GM12878 (cell line): ENCODE measurements around the gene SPTLC3. TPM values are rescaled to one million over a fixed set of nuclear protein-coding genes. Genes with fewer than 3 reads are reported as not detected.

Experiments used
- ATAC-seq: fragments of 200-7000 bp; cut with Tn5 transposase; 3 replicates; pipeline ENCODE4 v1.9.1; 2020; ENCODE audit warnings: mild to moderate bottlenecking, moderate library complexity
- BruUV-seq: library from RNA; stranded (reverse); fragments of 400-500 nt; replicated peaks from 2 replicates; lab custom pipeline; 2021; lab: Mats Ljungman, UMichigan
- CTCF ChIA-PET: fragments of 300-600 bp; sonication (Branson Sonifier 250); formaldehyde crosslinking; extraction: SDS; loops from one replicate; lab custom pipeline; 2021; ENCODE audit warnings: inconsistent platforms; lab: Yijun Ruan, JAX
- POLR2A ChIA-PET: fragments of 350-600 bp; formaldehyde crosslinking; extraction: SDS; loops from one replicate; lab custom pipeline; 2021; ENCODE audit warnings: inconsistent platforms; lab: Charles Lee
- RAD21 ChIA-PET: fragments of 300-600 bp; sonication (Branson Sonifier 250); formaldehyde crosslinking; loops from one replicate; lab custom pipeline; 2023; ENCODE audit warnings: antibody characterized with exemption; ENCODE audit not compliant: unreplicated experiment; lab: Charles Lee
- SMC1A ChIA-PET: fragments of 300-600 bp; sonication (Branson Sonifier 250); formaldehyde crosslinking; loops from one replicate; lab custom pipeline; 2023; ENCODE audit not compliant: unreplicated experiment, uncharacterized antibody; lab: Charles Lee
- DNase-seq: peaks from one replicate; pipeline ENCODE4 v3.0.0-alpha.2; 2011; ENCODE audit warnings: low read depth, low spot score
- FAIRE-seq: peaks from 3 replicates; lab custom pipeline; 2011; peaks lifted over from hg19 to GRCh38; lab: Jason Lieb, UNC
- H2AFZ ChIP-seq: 2 replicates; pipeline ENCODE4 v1.6.0; 2011; ENCODE audit warnings: low read depth, low read length, control low read depth; ENCODE audit not compliant: control insufficient read depth
- H3K27ac ChIP-seq: 2 replicates; pipeline ENCODE4 v1.5.1; 2011; ENCODE audit warnings: control low read depth; ENCODE audit not compliant: control insufficient read depth, insufficient read depth
- H3K27me3 ChIP-seq, 2 experiments: replicated peaks in 1 of 2; 2 replicates each; pipeline versions ENCODE4 v1.6.0 to v1.6.1; 2011; ENCODE audit warnings: low read length in 1 of 2; ENCODE audit not compliant: control insufficient read depth in 2 of 2, insufficient read depth in 2 of 2
- H3K36me3 ChIP-seq, 2 experiments: 2 replicates each; pipeline ENCODE4 v1.5.1; 2011; ENCODE audit warnings: low read length in 1 of 2; ENCODE audit not compliant: control insufficient read depth in 2 of 2, insufficient read depth in 2 of 2
- H3K4me1 ChIP-seq: 2 replicates; pipeline ENCODE4 v1.6.1; 2011; ENCODE audit warnings: mild to moderate bottlenecking, low read length, moderate library complexity, mixed read lengths; ENCODE audit not compliant: control insufficient read depth, insufficient read depth
- H3K4me2 ChIP-seq: 2 replicates; pipeline ENCODE4 v1.6.0; 2011; ENCODE audit warnings: control low read depth; ENCODE audit not compliant: control insufficient read depth, insufficient read depth
- H3K4me3 ChIP-seq: fragments of 200-600 bp; sonication (generic); 2 replicates; pipeline ENCODE4 v1.5.1; 2016
- H3K79me2 ChIP-seq: 2 replicates; pipeline ENCODE4 v1.6.0; 2011; ENCODE audit warnings: low read length; ENCODE audit not compliant: control insufficient read depth, insufficient read depth
- H3K9ac ChIP-seq: 2 replicates; pipeline ENCODE4 v1.8.0; 2011; ENCODE audit warnings: low read length, control low read depth, mixed read lengths; ENCODE audit not compliant: control insufficient read depth, insufficient read depth
- H3K9me3 ChIP-seq: replicated peaks from 3 replicates; pipeline ENCODE4 v1.5.1; 2011; ENCODE audit warnings: mild to moderate bottlenecking, low read length; ENCODE audit not compliant: control insufficient read depth, insufficient read depth
- H4K20me1 ChIP-seq: 2 replicates; pipeline ENCODE4 v1.6.0; 2011; ENCODE audit not compliant: control insufficient read depth, insufficient read depth
- BRCA1 ChIP-seq: IDR thresholded peaks from 2 replicates; pipeline ENCODE4 v1.6.1; 2011; ENCODE audit warnings: low read depth, low read length, improper control_type of control experiment
- E4F1 ChIP-seq: fragments of 450-650 bp; IDR thresholded peaks from 2 replicates; pipeline ENCODE4 v1.6.1; 2018; ENCODE audit warnings: borderline replicate concordance, mild to moderate bottlenecking; ENCODE audit not compliant: partially characterized antibody
- GABPA ChIP-seq: IDR thresholded peaks from 2 replicates; pipeline ENCODE4 v1.6.1; 2014; ENCODE audit warnings: antibody characterized with exemption, low read depth, mild to moderate bottlenecking, inconsistent platforms
- GATAD2B ChIP-seq: fragments of 450-650 bp; conservative IDR thresholded peaks from 2 replicates; pipeline ENCODE4 v1.6.1; 2017; ENCODE audit warnings: low read depth, mild to moderate bottlenecking, moderate library complexity
- MTA2 ChIP-seq: fragments of 450-650 bp; IDR thresholded peaks from 2 replicates; pipeline ENCODE4 v1.6.1; 2016; ENCODE audit warnings: low read depth, mild to moderate bottlenecking, moderate library complexity
- POLR2AphosphoS5 ChIP-seq: IDR thresholded peaks from 2 replicates; pipeline ENCODE4 v1.6.1; 2011; ENCODE audit warnings: mild to moderate bottlenecking, low read length, inconsistent platforms
- SRF ChIP-seq, 2 experiments: IDR thresholded peaks; 2 replicates each; pipeline ENCODE4 v1.6.1; 2011; ENCODE audit warnings: low read depth in 2 of 2, low read length in 2 of 2, mild to moderate bottlenecking in 1 of 2, moderate library complexity in 1 of 2
- YBX1 ChIP-seq: fragments of 450-650 bp; IDR thresholded peaks from 2 replicates; pipeline ENCODE4 v1.6.1; 2016; ENCODE audit warnings: antibody characterized with exemption
- ZBED1 ChIP-seq: IDR thresholded peaks from 2 replicates; pipeline ENCODE4 v1.6.1; 2016; ENCODE audit warnings: borderline replicate concordance
- WGBS: methylation state at CpG from one replicate; pipeline ENCODE4 v1.1.6; 2016; ENCODE audit warnings: low lambda C conversion rate; ENCODE audit not compliant: insufficient replicate concordance, insufficient coverage; ENCODE audit errors: missing lambda C conversion rate; 5-methylcytosine and 5-hydroxymethylcytosine counted together
- in situ Hi-C: fragments of 300-500 bp; cut with MboI; formaldehyde crosslinking; loops from 9 replicates; pipeline ENCODE4 v1.14.3; 2018; ENCODE audit warnings: mixed read lengths
- intact Hi-C: fragments of 100-400 bp; cut with micrococcal nuclease; formaldehyde crosslinking; loops from one replicate; pipeline ENCODE4 v1.14.2; 2022; ENCODE audit not compliant: unreplicated experiment
- polyA plus RNA-seq, 11 experiments: library from polyadenylated mRNA; depleted of rRNA in 4 of 11; unstranded in 6 of 11; stranded (reverse) in 5 of 11; fragments of >200 nt; fragmentation: Nextera tagmentation in 4 of 11; fragmentation: Illumina TruSeq in 1 of 11; extraction: Ambion mirVana in 4 of 11; extraction: Trizol in 1 of 11; gene quantifications; 1 replicate in 1 of 11; 2 replicates in 10 of 11; pipeline versions ENCODE4 v1.2.1 to v1.2.3, GENCODE V29; 2011 to 2016; ENCODE audit warnings: inconsistent platforms in 2 of 11, missing spikeins in 2 of 11, low read depth in 1 of 11
- total RNA-seq, 4 experiments: library from RNA; depleted of rRNA in 3 of 4; stranded (reverse); fragments of >200 nt in 3 of 4; fragmentation: Illumina TruSeq in 1 of 4; extraction: Trizol in 1 of 4; gene quantifications; 2 replicates each; pipeline versions ENCODE4 v1.2.1 to v1.2.3, GENCODE V29; 2013 to 2021

Gene SPTLC3
- total and polyA plus RNA-seq, 10 of the 15 experiments (the other 5 are each of a cell fraction or from before 2014, with no cell fraction given): 0.04 to 0.29 (median 0.06) TPM; not detected in 7

GRCh38 chr20:12961725-12962124 is 47.0 kb upstream of the SPTLC3 start:
- Histone ChIP-seq H3K4me2 (no peak overlapping the region), H3K27ac (no peak overlapping the region), H3K36me3 (no peaks in the 10 kb centered on the region), H3K9ac (no peak overlapping the region), H3K4me1 (no peaks in the 10 kb centered on the region), H4K20me1 (no peaks in the 10 kb centered on the region), H3K27me3 (no peaks in the 10 kb centered on the region), H3K4me3 (no peak overlapping the region), H2AFZ (no peak overlapping the region), H3K9me3 (no peaks in the 10 kb centered on the region), H3K79me2 (no peaks in the 10 kb centered on the region)
- CTCF ChIA-PET: interaction anchor here (0.6 to 1.4 kb wide), 3 partner anchors 10 to 253 kb away, joined by 3 to 4 read pairs (median 3); no protein-coding TSS in a partner anchor
- BruUV-seq: no TSS peak
- DNase-seq (no peak), FAIRE-seq (no peak), ATAC-seq (no peak)
- RAD21 ChIA-PET: no interaction called here
- TF ChIP-seq BRCA1 (no peak), MTA2 (no peak), SRF (IDR thresholded peaks at IDR 0.05; ENCODE audit: low read depth in 2 of 2, low read length in 2 of 2) (no peak), ZBED1 (no peak), E4F1 (no peak), GATAD2B (no peak), POLR2AphosphoS5 (no peak), GABPA (no peak), YBX1 (no peak)
- in situ Hi-C loops (no loop called here), intact Hi-C loops (no loop called here)
- SMC1A ChIA-PET: no interaction called here
- POLR2A ChIA-PET: no interaction called here
- WGBS: 75% methylated on average over 4 of the region's 4 CpGs
